GM18873 (cell line): ENCODE data around the gene PI4KA.

ENCODE experiments used
- ATAC-seq: cut with Tn5 transposase; IDR thresholded peaks from one replicate; pipeline ENCODE4 v1.9.1; 2021; ENCODE audit warnings: mild to moderate bottlenecking, moderate library complexity, moderate number of reproducible peaks; ENCODE audit not compliant: unreplicated experiment, low FRiP score

The PI4KA gene

GRCh38 chr22:20756846-20757245 lies 101.8 kb downstream of the PI4KA start:
- no peak for ATAC-seq

GRCh38 chr22:20752873-20753272 lies 105.7 kb downstream of the PI4KA start:
- ATAC-seq: no peak

- ATAC-seq: no peak
These were observed 106.4 kb downstream of the PI4KA start for GRCh38 chr22:20752104-20752741.

- ATAC-seq: no peak
These were observed 107.3 kb downstream of the PI4KA start for GRCh38 chr22:20751185-20751851.

GRCh38 chr22:20750461-20751184 lies 108.0 kb downstream of the PI4KA start:
- ATAC-seq: no peak

- no peak for ATAC-seq
These were observed 109.2 kb downstream of the PI4KA start for GRCh38 chr22:20749453-20749852.

- ATAC-seq: no peak
These were observed 109.7 kb downstream of the PI4KA start for GRCh38 chr22:20748731-20749428.

GRCh38 chr22:20748082-20748481 lies 110.5 kb downstream of the PI4KA start:
- no peak for ATAC-seq

- ATAC-seq: no peak
These were observed 111.4 kb downstream of the PI4KA start for GRCh38 chr22:20747223-20747622.

- no peak for ATAC-seq
These were observed 112.0 kb downstream of the PI4KA start for GRCh38 chr22:20746431-20747189.

GRCh38 chr22:20745119-20745518 lies 113.5 kb downstream of the PI4KA start:
- no peak for ATAC-seq

GRCh38 chr22:20744456-20744855 lies 114.2 kb downstream of the PI4KA start:
- no peak for ATAC-seq

- ATAC-seq: no peak
These were observed 115.8 kb downstream of the PI4KA start for GRCh38 chr22:20742764-20743163.

GRCh38 chr22:20741634-20742581 lies 116.7 kb downstream of the PI4KA start:
- no peak for ATAC-seq

GRCh38 chr22:20741008-20741633 lies 117.5 kb downstream of the PI4KA start:
- no peak for ATAC-seq

- ATAC-seq: no peak
These were observed 118.2 kb downstream of the PI4KA start for GRCh38 chr22:20740222-20740951.

GRCh38 chr22:20738394-20739089 lies 120.1 kb downstream of the PI4KA start:
- no peak for ATAC-seq
